Astrocyte of the spinal cord (primary cell): ENCODE data around the gene CEACAM16.
"Not testable (repeated sequence)": the region's sequence is repeated elsewhere in the genome, so short reads cannot be mapped to it uniquely, and the experiment has no call there.

Experiments
- DNase-seq: peaks from one replicate; pipeline ENCODE4 v3.0.0; 2011; ENCODE audit warnings: low read depth, low spot score
- H3K4me3 ChIP-seq: 2 replicates; pipeline ENCODE4 v1.5.1; 2011; ENCODE audit warnings: low read depth, mild to moderate bottlenecking, low read length, moderate library complexity
- CTCF ChIP-seq: IDR thresholded peaks from 2 replicates; pipeline ENCODE4 v1.5.1; 2012; ENCODE audit warnings: low read depth, mild to moderate bottlenecking, low read length, inconsistent platforms
- in situ Hi-C: cut with HindIII; loops from 2 replicates; pipeline ENCODE4 v1.10.0; 2017; ENCODE audit warnings: low sequenced_read_pairs

CEACAM16 gene

GRCh38 chr19:44718441-44719261, 19.7 kb downstream of the CEACAM16 start:
- H3K4me3 ChIP-seq = no peak overlapping the region
- TF ChIP-seq CTCF = no peak
- DNase-seq = peak; percentile 35
- in situ Hi-C loops = no loop called here

GRCh38 chr19:44719262-44719701, 20.3 kb downstream of the CEACAM16 start:
- no peak overlapping the region for H3K4me3 ChIP-seq
- in situ Hi-C loops = no loop called here
- DNase-seq = no peak
- TF ChIP-seq CTCF = no peak

- in situ Hi-C loops, DNase-seq, H3K4me3 ChIP-seq: not testable (repeated sequence)
Observed at GRCh38 chr19:44720396-44720795, 21.4 kb downstream of the CEACAM16 start.

- no peak overlapping the region for H3K4me3 ChIP-seq
- in situ Hi-C loops = no loop called here
- DNase-seq = no peak
- no peak for TF ChIP-seq CTCF
Observed at GRCh38 chr19:44720945-44721344, 22.0 kb downstream of the CEACAM16 start.

GRCh38 chr19:44721369-44721768, 22.4 kb downstream of the CEACAM16 start:
- H3K4me3 ChIP-seq, in situ Hi-C loops, DNase-seq: not testable (repeated sequence)

GRCh38 chr19:44722131-44723121, 23.5 kb downstream of the CEACAM16 start:
- in situ Hi-C loops = no loop called here
- no peak for DNase-seq

More at GRCh38 chr19:44722131-44723121, 23.5 kb downstream of the CEACAM16 start:
- no peak for TF ChIP-seq CTCF
- no peak overlapping the region for H3K4me3 ChIP-seq
